Kidney tubule cell (primary cell): Measurements from ENCODE around the gene RPEL1.

Source experiments
- DNase-seq: peaks from one replicate; pipeline ENCODE4 v3.0.0-alpha.2; 2018; ENCODE audit warnings: low spot score

RPEL1 gene

DNA sequence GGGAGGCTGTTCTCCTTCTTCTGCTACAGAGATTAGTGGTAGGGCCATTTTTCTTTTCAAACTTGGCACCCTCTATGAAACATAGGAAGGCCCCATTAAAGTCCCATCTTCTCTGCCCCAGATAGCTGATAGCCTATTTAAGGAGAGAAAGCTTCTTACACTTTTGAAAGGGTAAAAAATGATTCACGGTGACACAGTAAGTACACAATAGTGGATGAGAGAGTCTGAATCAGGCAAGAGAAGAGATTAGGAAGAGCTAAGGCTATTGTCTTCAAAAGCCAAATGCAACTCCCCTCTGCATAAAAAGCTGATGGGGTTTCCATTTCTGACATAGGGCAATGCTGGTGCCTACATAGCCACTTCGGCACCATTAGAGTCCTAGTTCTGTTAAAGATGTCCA, 34.8 kb downstream of the RPEL1 start:
- DNase-seq = no peak

DNA sequence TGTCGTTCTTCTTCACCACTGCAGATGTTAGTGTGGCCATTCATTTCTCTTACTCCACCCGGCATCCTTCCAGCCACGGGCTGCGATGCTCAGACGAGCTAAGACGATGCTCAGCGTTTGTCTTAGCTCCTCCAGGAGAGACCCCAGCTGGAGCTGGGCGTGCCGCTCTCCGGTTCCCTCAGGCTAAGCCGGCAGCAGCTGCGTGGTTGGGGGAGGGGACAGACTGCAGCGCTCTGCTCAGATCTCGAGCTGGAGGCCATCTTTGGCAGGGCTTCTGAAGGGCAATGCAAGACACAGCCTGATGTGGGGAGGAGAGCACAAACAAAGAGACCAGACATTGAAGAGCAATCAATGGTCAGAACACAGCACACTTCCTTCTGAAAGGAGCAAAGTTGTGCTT, 36.1 kb downstream of the RPEL1 start:
- DNase-seq = no peak

DNA sequence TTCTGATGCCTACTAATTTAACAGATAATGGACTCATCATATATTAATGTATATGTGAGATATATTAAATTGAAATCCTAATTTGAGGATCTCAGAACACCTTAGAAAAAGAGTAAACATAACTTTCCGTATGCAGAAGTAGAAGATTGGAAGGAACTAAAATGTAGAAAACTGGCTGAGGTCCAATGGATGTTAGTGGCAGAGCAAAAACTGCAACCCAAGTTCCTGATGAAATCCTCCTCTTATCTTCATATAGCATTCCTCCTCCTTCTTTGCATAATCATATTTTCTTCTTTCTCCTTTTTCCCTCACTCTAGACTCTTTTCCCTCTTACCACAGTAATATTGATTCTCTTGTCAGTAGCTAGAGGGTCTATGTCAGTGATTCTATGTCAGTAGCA, 37.3 kb downstream of the RPEL1 start:
- no peak for DNase-seq

DNA sequence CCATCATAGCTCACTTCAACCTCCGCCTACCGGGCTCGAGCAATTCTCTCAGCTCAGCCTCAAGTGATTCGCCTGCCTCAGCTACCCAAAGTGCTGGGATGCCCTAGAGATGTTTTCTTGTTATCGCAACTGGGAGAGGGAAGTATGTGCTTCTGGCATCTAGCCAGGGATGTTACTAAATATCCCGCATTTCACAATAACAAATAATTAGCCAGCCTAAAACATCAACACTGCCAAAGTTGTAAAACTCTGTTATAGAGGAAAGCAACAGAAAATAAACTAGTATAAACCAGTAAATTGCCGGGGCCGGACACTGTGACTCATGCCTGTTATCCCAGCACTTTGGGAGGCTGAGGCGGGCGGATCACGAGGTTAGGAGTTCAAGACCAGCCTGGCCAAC, 38.5 kb downstream of the RPEL1 start:
- DNase-seq = peak; percentile 9

DNA sequence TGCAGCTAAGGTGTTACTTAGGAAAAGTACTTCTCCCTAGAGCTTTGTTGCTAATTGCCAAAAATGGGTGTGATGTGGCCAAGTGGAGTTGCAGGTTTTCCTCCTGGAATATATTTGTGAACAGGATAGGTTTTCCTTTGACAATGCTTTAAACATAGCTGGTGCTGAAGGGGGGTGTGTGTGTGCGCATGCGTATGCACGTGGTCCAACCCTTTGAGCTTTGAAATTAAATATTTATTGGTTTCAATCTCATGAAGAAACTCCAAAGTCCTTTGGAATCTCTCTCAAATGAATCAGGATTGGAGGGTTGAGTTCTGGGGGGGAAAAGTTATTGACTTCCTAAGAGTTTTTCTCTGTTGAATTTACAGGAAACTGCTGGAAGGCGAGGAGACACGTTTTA, 42.3 kb downstream of the RPEL1 start:
- no peak for DNase-seq

DNA sequence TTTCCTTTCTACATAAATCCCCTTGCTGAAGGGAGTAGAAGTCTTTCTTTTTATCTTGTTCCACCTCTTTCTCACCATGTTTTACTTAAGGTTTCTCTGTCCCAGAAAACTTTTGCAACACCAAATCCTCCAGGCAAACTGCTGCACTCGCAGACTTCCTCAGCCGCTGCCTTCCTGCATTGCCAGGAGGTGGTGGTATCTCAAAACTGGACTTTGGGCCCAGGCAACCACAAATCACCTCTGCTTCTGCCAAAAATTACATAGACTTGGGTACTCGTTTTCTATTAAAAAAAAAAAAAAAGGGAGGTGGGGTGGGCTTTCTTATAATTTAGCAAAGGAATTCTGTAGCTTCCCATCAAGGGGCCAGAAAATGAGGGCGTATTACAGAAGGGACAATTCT, 45.9 kb downstream of the RPEL1 start:
- DNase-seq = no peak

DNA sequence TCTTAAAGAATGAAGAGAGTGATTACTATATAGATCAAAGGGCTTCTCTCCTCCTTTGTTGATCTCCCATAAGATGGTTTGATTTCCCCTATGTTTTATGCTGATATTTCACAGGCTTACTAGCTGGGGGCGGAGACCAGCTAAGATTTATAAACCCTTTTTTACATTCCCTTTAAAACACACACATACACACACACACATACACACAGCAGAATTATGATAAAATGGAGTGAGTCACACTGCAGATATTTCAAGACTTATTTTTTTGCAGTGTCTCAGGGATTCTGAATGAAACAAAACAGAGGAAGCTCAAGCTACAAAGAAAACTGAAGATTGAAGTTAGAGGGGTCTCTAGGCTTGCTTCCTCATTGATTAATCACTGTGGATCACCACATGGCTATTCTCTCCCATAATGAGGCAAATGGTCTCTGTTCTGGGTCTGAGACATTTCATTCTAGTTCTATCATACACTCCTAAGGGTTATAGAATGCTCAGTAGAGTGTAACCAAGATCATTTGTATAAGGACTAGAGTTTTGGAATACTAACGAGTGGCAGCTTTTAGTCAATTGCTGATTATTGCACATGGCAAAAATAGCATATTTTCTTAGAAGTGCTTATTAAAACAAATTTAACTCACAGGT, 49.8 kb downstream of the RPEL1 start:
- DNase-seq = peak; percentile 30
